ENCODE measurements around the gene ASB2. TPM values are rescaled to one million over a fixed set of nuclear protein-coding genes. Genes with fewer than 3 reads are reported as not detected.

ASB2 gene
- polyA plus RNA-seq, 1 of the 3 experiments (the other 2 are of a cell fraction), result 0.15 TPM

GRCh38 chr14:94014382-94014781, 38.0 kb upstream of the ASB2 start:
- H2AFZ ChIP-seq (ENCODE audit: low read depth), result no peak overlapping the region
- WGBS (ENCODE audit: low lambda C conversion rate), result 82% methylated on average over 6 of the region's 6 CpGs
- peaks cover 6% of the 10 kb centered on the region; the same call in 1 of the 2 replicates for H3K27me3 ChIP-seq (ENCODE audit: insufficient read depth)
- H4K20me1 ChIP-seq (ENCODE audit: insufficient read depth), result no peaks in the 10 kb centered on the region
- no peak overlapping the region for H3K4me2 ChIP-seq
- no peak overlapping the region for H3K27ac ChIP-seq (ENCODE audit: low read depth in 2 of 2, low read length in 1 of 2)
- DNase-seq, result no peak
- H3K79me2 ChIP-seq (ENCODE audit: insufficient read depth), result no peaks in the 10 kb centered on the region
- H3K9ac ChIP-seq, result no peak overlapping the region
- no peak overlapping the region for H3K4me3 ChIP-seq (ENCODE audit: low read depth in 2 of 2, low read length in 1 of 2)
- TF ChIP-seq, protein P1, sequence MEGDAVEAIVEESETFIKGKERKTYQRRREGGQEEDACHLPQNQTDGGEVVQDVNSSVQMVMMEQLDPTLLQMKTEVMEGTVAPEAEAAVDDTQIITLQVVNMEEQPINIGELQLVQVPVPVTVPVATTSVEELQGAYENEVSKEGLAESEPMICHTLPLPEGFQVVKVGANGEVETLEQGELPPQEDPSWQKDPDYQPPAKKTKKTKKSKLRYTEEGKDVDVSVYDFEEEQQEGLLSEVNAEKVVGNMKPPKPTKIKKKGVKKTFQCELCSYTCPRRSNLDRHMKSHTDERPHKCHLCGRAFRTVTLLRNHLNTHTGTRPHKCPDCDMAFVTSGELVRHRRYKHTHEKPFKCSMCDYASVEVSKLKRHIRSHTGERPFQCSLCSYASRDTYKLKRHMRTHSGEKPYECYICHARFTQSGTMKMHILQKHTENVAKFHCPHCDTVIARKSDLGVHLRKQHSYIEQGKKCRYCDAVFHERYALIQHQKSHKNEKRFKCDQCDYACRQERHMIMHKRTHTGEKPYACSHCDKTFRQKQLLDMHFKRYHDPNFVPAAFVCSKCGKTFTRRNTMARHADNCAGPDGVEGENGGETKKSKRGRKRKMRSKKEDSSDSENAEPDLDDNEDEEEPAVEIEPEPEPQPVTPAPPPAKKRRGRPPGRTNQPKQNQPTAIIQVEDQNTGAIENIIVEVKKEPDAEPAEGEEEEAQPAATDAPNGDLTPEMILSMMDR (IDR thresholded peaks at IDR 0.05), result no peak
- TF ChIP-seq GATA2 (CRISPR knock-in tag; IDR thresholded peaks at IDR 0.05) (no peak), POLR2AphosphoS5 (IDR thresholded peaks at IDR 0.05; ENCODE audit: low read depth, low read length) (no peak), FOSL2 (IDR thresholded peaks at IDR 0.05; ENCODE audit: borderline replicate concordance, low read depth) (no peak), SMC3 (IDR thresholded peaks at IDR 0.05; ENCODE audit: low read depth, low read length) (no peak), TEAD4 (IDR thresholded peaks at IDR 0.05; ENCODE audit: borderline replicate concordance, insufficient read depth) (no peak), EP300 (IDR thresholded peaks at IDR 0.05; ENCODE audit: borderline replicate concordance in 1 of 2, low read depth in 1 of 2, low read length in 1 of 2) (no peak), RXRA (IDR thresholded peaks at IDR 0.05; ENCODE audit: borderline replicate concordance, low read depth) (no peak), JUND (IDR thresholded peaks at IDR 0.05) (no peak)
- TF ChIP-seq, protein P2, sequence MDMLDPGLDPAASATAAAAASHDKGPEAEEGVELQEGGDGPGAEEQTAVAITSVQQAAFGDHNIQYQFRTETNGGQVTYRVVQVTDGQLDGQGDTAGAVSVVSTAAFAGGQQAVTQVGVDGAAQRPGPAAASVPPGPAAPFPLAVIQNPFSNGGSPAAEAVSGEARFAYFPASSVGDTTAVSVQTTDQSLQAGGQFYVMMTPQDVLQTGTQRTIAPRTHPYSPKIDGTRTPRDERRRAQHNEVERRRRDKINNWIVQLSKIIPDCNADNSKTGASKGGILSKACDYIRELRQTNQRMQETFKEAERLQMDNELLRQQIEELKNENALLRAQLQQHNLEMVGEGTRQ (IDR thresholded peaks at IDR 0.05; ENCODE audit: borderline replicate concordance, low read depth, low read length), result no peak
- H3K36me3 ChIP-seq (replicated peaks in 1 of 2; ENCODE audit: control insufficient read depth in 1 of 2, insufficient read depth in 2 of 2, low read length in 1 of 2), result no peaks in the 10 kb centered on the region
- ChIA-PET POLR2A (no interaction called here), CTCF (interaction anchor here (0.7 to 2.5 kb wide), 6 partner anchors 10 to 166 kb away, joined by 3 to 7 read pairs (median 5); no protein-coding TSS in a partner anchor)
- no peaks in the 10 kb centered on the region for H3K9me3 ChIP-seq
- no peaks in the 10 kb centered on the region for H3F3A ChIP-seq (replicated peaks; ENCODE audit: insufficient read depth)
- H3K4me1 ChIP-seq (ENCODE audit: control insufficient read depth in 1 of 2, insufficient read depth in 2 of 2, low read depth in 1 of 2, low read length in 1 of 2), result peaks cover 0 to 3% of the 10 kb centered on the region in 2 experiments; a peak in 1 of 4 replicates
- no peaks in the 10 kb centered on the region for H3K9me2 ChIP-seq

DNA sequence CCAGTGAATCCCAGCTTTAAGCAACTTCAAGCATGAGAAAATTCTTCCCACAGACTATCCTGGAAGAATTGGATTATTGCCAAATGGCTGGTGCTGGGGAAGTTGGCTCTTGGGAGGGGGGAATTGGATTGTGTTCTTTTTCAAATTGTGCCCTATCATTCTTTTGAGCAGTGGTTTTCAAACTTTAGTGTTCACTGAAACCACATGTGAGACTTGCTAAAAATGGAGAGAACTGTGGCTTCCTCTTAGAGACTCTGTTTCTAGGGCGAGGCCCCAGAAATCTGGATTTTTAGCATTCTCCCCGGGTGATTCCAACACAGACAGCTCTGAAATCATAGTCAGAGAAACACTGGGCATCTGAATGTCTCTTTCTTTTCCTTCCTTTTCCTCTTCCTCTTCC, 35.4 kb upstream of the ASB2 start:
- Histone ChIP-seq H4K20me1 (ENCODE audit: insufficient read depth) (no peaks in the 10 kb centered on the region), H3K36me3 (replicated peaks in 1 of 2; ENCODE audit: control insufficient read depth in 1 of 2, insufficient read depth in 2 of 2, low read length in 1 of 2) (no peaks in the 10 kb centered on the region), H3K9ac (no peak overlapping the region), H3K4me3 (ENCODE audit: low read depth in 2 of 2, low read length in 1 of 2) (no peak overlapping the region), H3K9me3 (no peaks in the 10 kb centered on the region), H3F3A (replicated peaks; ENCODE audit: insufficient read depth) (no peaks in the 10 kb centered on the region), H3K4me2 (no peak overlapping the region), H2AFZ (ENCODE audit: low read depth) (no peak overlapping the region), H3K27me3 (ENCODE audit: insufficient read depth) (peaks cover 6% of the 10 kb centered on the region; the same call in 1 of the 2 replicates), H3K79me2 (ENCODE audit: insufficient read depth) (no peaks in the 10 kb centered on the region), H3K27ac (ENCODE audit: low read depth in 2 of 2, low read length in 1 of 2) (no peak overlapping the region), H3K4me1 (ENCODE audit: control insufficient read depth in 1 of 2, insufficient read depth in 2 of 2, low read depth in 1 of 2, low read length in 1 of 2) (peaks cover 0 to 3% of the 10 kb centered on the region in 2 experiments; a peak in 1 of 4 replicates), H3K9me2 (no peaks in the 10 kb centered on the region)
- CTCF ChIA-PET, result interaction anchor here (1.0 to 2.3 kb wide), 8 partner anchors 8 to 125 kb away, joined by 3 to 15 read pairs (median 3); no protein-coding TSS in a partner anchor
- WGBS (ENCODE audit: low lambda C conversion rate), result 44% methylated on average over 2 of the region's 2 CpGs
- no peak for TF ChIP-seq EP300 (IDR thresholded peaks at IDR 0.05; ENCODE audit: borderline replicate concordance in 1 of 2, low read depth in 1 of 2, low read length in 1 of 2)
- peak; percentile 34; the same call in 1 of the 2 replicates for TF ChIP-seq NFIC (IDR thresholded peaks at IDR 0.05; ENCODE audit: borderline replicate concordance)
- no peak for DNase-seq
- POLR2A ChIA-PET, result no interaction called here

All from SK-N-SH (cell line).